ENCODE data around the gene LIN9. TPM values are rescaled to one million over a fixed set of nuclear protein-coding genes. Genes with fewer than 3 reads are reported as not detected.

LIN9 gene
- total and polyA plus RNA-seq, 4 experiments from 2014 or later, result 2.8 to 5.5 (median 4.4) TPM

- Mint-ChIP-seq H3K36me3 (no peaks in the 10 kb centered on the region), H3K9me3 (peaks cover 0 to 2% (median 0%) of the 10 kb centered on the region in 8 donors), H3K4me1 (no peaks in the 10 kb centered on the region), H3K4me3 (no peak overlapping the region), H3K27ac (peak overlapping the region in 1 of 7 donors; percentile 39), H3K27me3 (peaks cover 7 to 9% of the 10 kb centered on the region in 2 donors)
- H3K4me3 ChIP-seq (ENCODE audit: low read length in 2 of 2), result no peak overlapping the region
- intact Hi-C loops (cut with micrococcal nuclease), result no loop called here
- no peaks in the 10 kb centered on the region for H3K36me3 ChIP-seq (ENCODE audit: insufficient read depth, low read length)
- H3K9me3 ChIP-seq (ENCODE audit: control insufficient read depth in 1 of 2, low read length in 2 of 2), result no peaks in the 10 kb centered on the region
- DNase-seq, result no peak
- no peaks in the 10 kb centered on the region for H3K4me1 ChIP-seq (ENCODE audit: insufficient read depth, low read length)
- H3K27me3 ChIP-seq (ENCODE audit: insufficient read depth, low read length), result no peaks in the 10 kb centered on the region
- ChIA-PET POLR2A (ENCODE audit: partially characterized antibody) (no interaction called here), CTCF (ENCODE audit: partially characterized antibody) (no interaction called here)
- no peak overlapping the region for H3K27ac ChIP-seq (ENCODE audit: low read depth, low read length)
Measured at GRCh38 chr1:226318471-226318870, 9.5 kb upstream of the LIN9 start.

- no peaks in the 10 kb centered on the region for H3K9me3 ChIP-seq (ENCODE audit: control insufficient read depth in 1 of 2, low read length in 2 of 2)
- H3K4me3 ChIP-seq (ENCODE audit: low read length in 2 of 2), result no peak overlapping the region
- ChIA-PET CTCF (ENCODE audit: partially characterized antibody) (interaction anchor here (1.1 kb wide), 1 partner anchor 10 kb away, joined by 5 read pairs; no protein-coding TSS in a partner anchor), POLR2A (ENCODE audit: partially characterized antibody) (no interaction called here)
- H3K36me3 Mint-ChIP-seq, result no peaks in the 10 kb centered on the region
- intact Hi-C loops (cut with micrococcal nuclease), result no loop called here
- H3K4me1 ChIP-seq (ENCODE audit: insufficient read depth, low read length), result peaks cover 6% of the 10 kb centered on the region
- H3K36me3 ChIP-seq (ENCODE audit: insufficient read depth, low read length), result no peaks in the 10 kb centered on the region
- peaks cover 0 to 2% (median 0%) of the 10 kb centered on the region in 8 donors for H3K9me3 Mint-ChIP-seq
- DNase-seq, result no peak
- H3K27ac ChIP-seq (ENCODE audit: low read depth, low read length), result no peak overlapping the region
- no peaks in the 10 kb centered on the region for H3K27me3 ChIP-seq (ENCODE audit: insufficient read depth, low read length)
- no peak overlapping the region for H3K27ac Mint-ChIP-seq
- peaks cover 5 to 8% (median 7%) of the 10 kb centered on the region in 4 donors for H3K4me1 Mint-ChIP-seq
- H3K27me3 Mint-ChIP-seq, result peaks cover 10 to 11% of the 10 kb centered on the region in 2 donors
- no peak overlapping the region for H3K4me3 Mint-ChIP-seq
Measured at GRCh38 chr1:226314055-226314454, 5.1 kb upstream of the LIN9 start.

- Histone ChIP-seq H3K27ac (ENCODE audit: low read depth, low read length) (no peak overlapping the region), H3K9me3 (ENCODE audit: control insufficient read depth in 1 of 2, low read length in 2 of 2) (no peaks in the 10 kb centered on the region), H3K4me3 (ENCODE audit: low read length in 2 of 2) (no peak overlapping the region), H3K4me1 (ENCODE audit: insufficient read depth, low read length) (peaks cover 10% of the 10 kb centered on the region), H3K36me3 (ENCODE audit: insufficient read depth, low read length) (no peaks in the 10 kb centered on the region), H3K27me3 (ENCODE audit: insufficient read depth, low read length) (no peaks in the 10 kb centered on the region)
- H3K4me1 Mint-ChIP-seq, result peaks cover 9 to 15% (median 13%) of the 10 kb centered on the region in 4 donors
- H3K36me3 Mint-ChIP-seq, result peaks cover 0 to 6% of the 10 kb centered on the region in 2 donors
- no peak overlapping the region for H3K4me3 Mint-ChIP-seq
- H3K27ac Mint-ChIP-seq, result peak overlapping the region in 1 of 7 donors; percentile 35
- POLR2A ChIA-PET (ENCODE audit: partially characterized antibody), result no interaction called here
- peaks cover 0 to 2% (median 0%) of the 10 kb centered on the region in 8 donors for H3K9me3 Mint-ChIP-seq
- CTCF ChIA-PET (ENCODE audit: partially characterized antibody), result no interaction called here
- H3K27me3 Mint-ChIP-seq, result peaks cover 7 to 9% of the 10 kb centered on the region in 2 donors
- intact Hi-C loops (cut with micrococcal nuclease), result no loop called here
- DNase-seq, result no peak
Measured at GRCh38 chr1:226312065-226312464, 3.1 kb upstream of the LIN9 start.

GRCh38 chr1:226311376-226311775, 2.4 kb upstream of the LIN9 start:
- no peak overlapping the region for H3K4me3 ChIP-seq (ENCODE audit: low read length in 2 of 2)
- POLR2A ChIA-PET (ENCODE audit: partially characterized antibody), result no interaction called here
- H3K27me3 ChIP-seq (ENCODE audit: insufficient read depth, low read length), result no peaks in the 10 kb centered on the region
- H3K9me3 Mint-ChIP-seq, result peaks cover 0 to 2% (median 0%) of the 10 kb centered on the region in 8 donors
- no peaks in the 10 kb centered on the region for H3K9me3 ChIP-seq (ENCODE audit: control insufficient read depth in 1 of 2, low read length in 2 of 2)
- H3K4me1 ChIP-seq (ENCODE audit: insufficient read depth, low read length), result peaks cover 10% of the 10 kb centered on the region
- H3K27ac ChIP-seq (ENCODE audit: low read depth, low read length), result no peak overlapping the region
- H3K27me3 Mint-ChIP-seq, result peaks cover 7 to 9% of the 10 kb centered on the region in 2 donors
- peaks cover 9 to 20% (median 13%) of the 10 kb centered on the region in 4 donors for H3K4me1 Mint-ChIP-seq
- no peak overlapping the region for H3K4me3 Mint-ChIP-seq
- H3K36me3 Mint-ChIP-seq, result peaks cover 0 to 6% of the 10 kb centered on the region in 2 donors
- intact Hi-C loops (cut with micrococcal nuclease), result no loop called here
- CTCF ChIA-PET (ENCODE audit: partially characterized antibody), result interaction anchor here (1.2 kb wide), 1 partner anchor 22 kb away, joined by 7 read pairs; no protein-coding TSS in a partner anchor
- no peak for DNase-seq
- H3K27ac Mint-ChIP-seq, result no peak overlapping the region
- H3K36me3 ChIP-seq (ENCODE audit: insufficient read depth, low read length), result no peaks in the 10 kb centered on the region

- intact Hi-C loops (cut with micrococcal nuclease), result no loop called here
- H3K27ac Mint-ChIP-seq, result peak overlapping the region in 1 of 7 donors; percentile 68
- H3K9me3 ChIP-seq (ENCODE audit: control insufficient read depth in 1 of 2, low read length in 2 of 2), result no peaks in the 10 kb centered on the region
- no peaks in the 10 kb centered on the region for H3K27me3 ChIP-seq (ENCODE audit: insufficient read depth, low read length)
- DNase-seq, result no peak
- peaks cover 9 to 20% (median 13%) of the 10 kb centered on the region in 4 donors for H3K4me1 Mint-ChIP-seq
- ChIA-PET POLR2A (ENCODE audit: partially characterized antibody) (no interaction called here), CTCF (ENCODE audit: partially characterized antibody) (interaction anchor here (1.2 kb wide), 1 partner anchor 23 kb away, joined by 7 read pairs; no protein-coding TSS in a partner anchor)
- H3K4me3 Mint-ChIP-seq, result peak overlapping the region in 3 of 8 donors; percentile 42 to 81 (median 69)
- H3K36me3 Mint-ChIP-seq, result peaks cover 0 to 6% of the 10 kb centered on the region in 2 donors
- no peak overlapping the region for H3K27ac ChIP-seq (ENCODE audit: low read depth, low read length)
- H3K27me3 Mint-ChIP-seq, result peaks cover 5 to 7% of the 10 kb centered on the region in 2 donors
- H3K4me3 ChIP-seq (ENCODE audit: low read length in 2 of 2), result no peak overlapping the region
- H3K9me3 Mint-ChIP-seq, result peaks cover 0 to 2% (median 0%) of the 10 kb centered on the region in 8 donors
- no peaks in the 10 kb centered on the region for H3K36me3 ChIP-seq (ENCODE audit: insufficient read depth, low read length)
- peaks cover 10% of the 10 kb centered on the region for H3K4me1 ChIP-seq (ENCODE audit: insufficient read depth, low read length)
Measured at GRCh38 chr1:226310637-226311195, 1.8 kb upstream of the LIN9 start.

GRCh38 chr1:226310245-226310540, 1.2 kb upstream of the LIN9 start:
- H3K27ac ChIP-seq (ENCODE audit: low read depth, low read length), result no peak overlapping the region
- ChIA-PET POLR2A (ENCODE audit: partially characterized antibody) (interaction anchor here (1.7 kb wide), 1 partner anchor 22 kb away, joined by 11 read pairs; no protein-coding TSS in a partner anchor), CTCF (ENCODE audit: partially characterized antibody) (interaction anchor here (1.2 to 2.1 kb wide), 2 partner anchors 23 to 97 kb away, joined by 7 to 12 read pairs; partner anchors contain the start of gene PARP1)
- peaks cover 0 to 6% of the 10 kb centered on the region in 2 donors for H3K36me3 Mint-ChIP-seq
- H3K9me3 ChIP-seq (ENCODE audit: control insufficient read depth in 1 of 2, low read length in 2 of 2), result no peaks in the 10 kb centered on the region
- no peaks in the 10 kb centered on the region for H3K27me3 ChIP-seq (ENCODE audit: insufficient read depth, low read length)
- peak overlapping the region in 4 of 7 donors; percentile 14 to 75 (median 66) for H3K27ac Mint-ChIP-seq
- peaks cover 5 to 7% of the 10 kb centered on the region in 2 donors for H3K27me3 Mint-ChIP-seq
- peaks cover 0 to 2% (median 0%) of the 10 kb centered on the region in 8 donors for H3K9me3 Mint-ChIP-seq
- no peaks in the 10 kb centered on the region for H3K36me3 ChIP-seq (ENCODE audit: insufficient read depth, low read length)
- intact Hi-C loops (cut with micrococcal nuclease), result no loop called here
- DNase-seq, result no peak
- H3K4me1 ChIP-seq (ENCODE audit: insufficient read depth, low read length), result peaks cover 10% of the 10 kb centered on the region
- peaks cover 9 to 20% (median 13%) of the 10 kb centered on the region in 4 donors for H3K4me1 Mint-ChIP-seq
- peak overlapping the region; percentile 23 to 84 (median 70) for H3K4me3 Mint-ChIP-seq
- no peak overlapping the region for H3K4me3 ChIP-seq (ENCODE audit: low read length in 2 of 2)

GRCh38 chr1:226309398-226310244, 657 bp upstream of the LIN9 start:
- Histone ChIP-seq H3K4me1 (ENCODE audit: insufficient read depth, low read length) (peaks cover 10% of the 10 kb centered on the region), H3K27ac (ENCODE audit: low read depth, low read length) (no peak overlapping the region), H3K4me3 (ENCODE audit: low read length in 2 of 2) (peak overlapping the region in 1 of 2 donors; percentile 84), H3K27me3 (ENCODE audit: insufficient read depth, low read length) (no peaks in the 10 kb centered on the region), H3K36me3 (ENCODE audit: insufficient read depth, low read length) (no peaks in the 10 kb centered on the region), H3K9me3 (ENCODE audit: control insufficient read depth in 1 of 2, low read length in 2 of 2) (no peaks in the 10 kb centered on the region)
- peaks cover 0 to 7% of the 10 kb centered on the region in 2 donors for H3K36me3 Mint-ChIP-seq
- POLR2A ChIA-PET (ENCODE audit: partially characterized antibody), result interaction anchor here (0.9 to 1.7 kb wide), 10 partner anchors 13 to 630 kb away, joined by 3 to 11 read pairs (median 4); partner anchors contain the start of genes COQ8A, H3-3A, PARP1 and SDE2
- peak overlapping the region in 6 of 7 donors; percentile 11 to 75 (median 52) for H3K27ac Mint-ChIP-seq
- intact Hi-C loops (cut with micrococcal nuclease), result loop anchor here (5.0 kb wide), 2 partner anchors 98 to 122 kb away; partner anchors contain the start of genes ACBD3 and PARP1
- H3K4me3 Mint-ChIP-seq, result peak overlapping the region; percentile 67 to 84 (median 78)
- H3K4me1 Mint-ChIP-seq, result peaks cover 9 to 20% (median 14%) of the 10 kb centered on the region in 4 donors
- CTCF ChIA-PET (ENCODE audit: partially characterized antibody), result interaction anchor here (1.1 to 2.1 kb wide), 3 partner anchors 24 to 200 kb away, joined by 3 to 12 read pairs (median 5); partner anchors contain the start of gene PARP1
- H3K9me3 Mint-ChIP-seq, result peaks cover 0 to 2% (median 0%) of the 10 kb centered on the region in 8 donors
- H3K27me3 Mint-ChIP-seq, result peaks cover 5 to 7% of the 10 kb centered on the region in 2 donors
- DNase-seq, result peak in 1 of 5 donors; percentile 58

Measured in CD4-positive, alpha-beta memory T cell (primary cell).